WTC11 (cell line): ENCODE data around the gene CD9. TPM values are rescaled to one million over a fixed set of nuclear protein-coding genes. Genes with fewer than 3 reads are reported as not detected.

Source experiments
- ATAC-seq: fragments of 200-7000 bp; cut with Tn5 transposase; 2 replicates; pipeline ENCODE4 v1.10.0; 2021; ENCODE audit warnings: mild to moderate bottlenecking, moderate library complexity
- CTCF ChIA-PET: fragments of 300-600 bp; sonication (Branson Sonifier 250); formaldehyde crosslinking; loops from one replicate; lab custom pipeline; 2021; ENCODE audit warnings: antibody characterized with exemption; lab: Charles Lee
- POLR2A ChIA-PET: fragments of 350-600 bp; sonication (Branson Sonifier 250); formaldehyde crosslinking; loops from one replicate; lab custom pipeline; 2021; ENCODE audit warnings: antibody characterized with exemption; lab: Charles Lee
- DNase-seq: peaks from one replicate; pipeline ENCODE4 v3.0.0; 2021; ENCODE audit warnings: low spot score
- H3K27ac Mint-ChIP-seq: 2 replicates; pipeline ENCODE4 v1.8.0; 2021; ENCODE audit warnings: mixed read lengths
- H3K27me3 Mint-ChIP-seq: 2 replicates; pipeline ENCODE4 v1.8.0; 2021; ENCODE audit warnings: low read depth, mild to moderate bottlenecking, moderate library complexity, mixed read lengths
- H3K36me3 Mint-ChIP-seq: 2 replicates; pipeline ENCODE4 v1.8.0; 2021; ENCODE audit warnings: mixed read lengths
- H3K4me1 Mint-ChIP-seq: 2 replicates; pipeline ENCODE4 v1.8.0; 2022; ENCODE audit warnings: mixed read lengths
- H3K4me3 Mint-ChIP-seq: 2 replicates; pipeline ENCODE4 v1.8.0; 2021; ENCODE audit warnings: mild to moderate bottlenecking, moderate library complexity, mixed read lengths
- H3K9me3 Mint-ChIP-seq: 2 replicates; pipeline ENCODE4 v1.8.0; 2021; ENCODE audit warnings: mixed read lengths
- EMX1 ChIP-seq: fragments of 250-450 bp; sonication (Bioruptor Pico); IDR thresholded peaks from 2 replicates; pipeline ENCODE4 v1.8.0; 2021; ENCODE audit warnings: mild to moderate bottlenecking
- ERG ChIP-seq: fragments of 250-450 bp; sonication (Bioruptor Pico); IDR thresholded peaks from 2 replicates; pipeline ENCODE4 v1.8.0; 2021; ENCODE audit warnings: mild to moderate bottlenecking
- FOXK1 ChIP-seq: sonication (generic); formaldehyde crosslinking; IDR thresholded peaks from 2 replicates; pipeline ENCODE4 v1.8.0; 2022; ENCODE audit warnings: mild to moderate bottlenecking, moderate library complexity, missing genetic modification reagents
- FOXP1 ChIP-seq: sonication (generic); formaldehyde crosslinking; IDR thresholded peaks from 2 replicates; pipeline ENCODE4 v1.8.0; 2022; ENCODE audit warnings: missing genetic modification reagents, mild to moderate bottlenecking, moderate library complexity, borderline replicate concordance
- GRHL2 ChIP-seq: fragments of 250-450 bp; sonication (Bioruptor Pico); IDR thresholded peaks from 2 replicates; pipeline ENCODE4 v1.8.0; 2022; ENCODE audit warnings: mild to moderate bottlenecking, moderate library complexity; ENCODE audit not compliant: insufficient replicate concordance, severe bottlenecking
- GTF2I ChIP-seq: fragments of 250-450 bp; sonication (Bioruptor Pico); conservative IDR thresholded peaks from 2 replicates; pipeline ENCODE4 v1.4.0; 2021; ENCODE audit warnings: mild to moderate bottlenecking
- JUN ChIP-seq: sonication (generic); formaldehyde crosslinking; IDR thresholded peaks from 2 replicates; pipeline ENCODE4 v1.8.0; 2023; ENCODE audit warnings: mild to moderate bottlenecking, missing genetic modification reagents
- KAT7 ChIP-seq: sonication (generic); formaldehyde crosslinking; IDR thresholded peaks from 2 replicates; pipeline ENCODE4 v1.8.1; 2023; ENCODE audit warnings: missing genetic modification reagents, mild to moderate bottlenecking, borderline replicate concordance
- MXD4 ChIP-seq: fragments of 250-450 bp; sonication (Bioruptor Pico); IDR thresholded peaks from 2 replicates; pipeline ENCODE4 v1.8.0; 2021; ENCODE audit warnings: mild to moderate bottlenecking, moderate library complexity, borderline replicate concordance
- MYBL2 ChIP-seq: sonication (generic); formaldehyde crosslinking; IDR thresholded peaks from 2 replicates; pipeline ENCODE4 v1.8.1; 2023; ENCODE audit warnings: mild to moderate bottlenecking, moderate library complexity, missing genetic modification reagents
- NFYB ChIP-seq: sonication (generic); formaldehyde crosslinking; conservative IDR thresholded peaks from 2 replicates; pipeline ENCODE4 v1.8.0; 2022; ENCODE audit warnings: low read depth, missing genetic modification reagents
- RORB ChIP-seq: fragments of 250-450 bp; sonication (Bioruptor Pico); IDR thresholded peaks from 2 replicates; pipeline ENCODE4 v1.9.0; 2021; ENCODE audit warnings: mild to moderate bottlenecking
- SMAD3 ChIP-seq: sonication (generic); formaldehyde crosslinking; IDR thresholded peaks from 2 replicates; pipeline ENCODE4 v1.8.0; 2022; ENCODE audit warnings: missing genetic modification reagents, mild to moderate bottlenecking, borderline replicate concordance
- SP1 ChIP-seq: sonication (generic); formaldehyde crosslinking; conservative IDR thresholded peaks from 2 replicates; pipeline ENCODE4 v1.8.1; 2022; ENCODE audit warnings: missing genetic modification reagents
- TEAD1 ChIP-seq: sonication (generic); formaldehyde crosslinking; IDR thresholded peaks from 2 replicates; pipeline ENCODE4 v1.8.0; 2022; ENCODE audit warnings: mild to moderate bottlenecking, missing genetic modification reagents
- TEAD4 ChIP-seq: sonication (generic); formaldehyde crosslinking; IDR thresholded peaks from 2 replicates; pipeline ENCODE4 v1.8.0; 2022; ENCODE audit warnings: mild to moderate bottlenecking, missing genetic modification reagents
- ZNF232 ChIP-seq: sonication (generic); formaldehyde crosslinking; IDR thresholded peaks from 2 replicates; pipeline ENCODE4 v1.8.0; 2022; ENCODE audit warnings: mild to moderate bottlenecking, missing genetic modification reagents
- ZNF317 ChIP-seq: sonication (generic); formaldehyde crosslinking; IDR thresholded peaks from 2 replicates; pipeline ENCODE4 v1.8.1; 2023; ENCODE audit warnings: low read depth, mild to moderate bottlenecking, moderate library complexity, missing genetic modification reagents, borderline replicate concordance
- ZNF396 ChIP-seq: fragments of 250-450 bp; sonication (Bioruptor Pico); IDR thresholded peaks from 2 replicates; pipeline ENCODE4 v1.8.0; 2021; ENCODE audit warnings: mild to moderate bottlenecking, moderate library complexity, borderline replicate concordance
- ZNF423 ChIP-seq: fragments of 250-450 bp; sonication (Bioruptor Pico); IDR thresholded peaks from 2 replicates; pipeline ENCODE4 v2.1.2; 2022; ENCODE audit warnings: mild to moderate bottlenecking, moderate library complexity
- total RNA-seq: library from RNA; stranded (reverse); gene quantifications from 3 replicates; pipeline ENCODE4 v1.2.3, GENCODE V29; 2021
- TF ChIP-seq, protein P1 (sequence below): sonication (generic); formaldehyde crosslinking; IDR thresholded peaks from 2 replicates; pipeline ENCODE4 v1.8.1; 2022; ENCODE audit warnings: low read depth, missing genetic modification reagents, borderline replicate concordance
- TF ChIP-seq, protein P2 (sequence below): fragments of 250-450 bp; sonication (Bioruptor Pico); IDR thresholded peaks from 2 replicates; pipeline ENCODE4 v1.9.0; 2021; ENCODE audit warnings: mild to moderate bottlenecking
- TF ChIP-seq, protein P3 (sequence below): sonication (generic); formaldehyde crosslinking; IDR thresholded peaks from 2 replicates; pipeline ENCODE4 v1.8.0; 2022; ENCODE audit warnings: mild to moderate bottlenecking, missing genetic modification reagents
- TF ChIP-seq, protein P4 (sequence below): sonication (generic); formaldehyde crosslinking; IDR thresholded peaks from 2 replicates; pipeline ENCODE4 v1.8.1; 2022; ENCODE audit warnings: mild to moderate bottlenecking, moderate library complexity, missing genetic modification reagents

CD9 gene
- total RNA-seq, 1 experiment from 2014 or later: 260 TPM

- ChIA-PET POLR2A (no interaction called here), CTCF (interaction anchor here (1.1 to 13.5 kb wide), 9 partner anchors 9 to 284 kb away, joined by 3 to 431 read pairs (median 4); partner anchors contain the start of gene CD9)
- TF ChIP-seq, protein P1, sequence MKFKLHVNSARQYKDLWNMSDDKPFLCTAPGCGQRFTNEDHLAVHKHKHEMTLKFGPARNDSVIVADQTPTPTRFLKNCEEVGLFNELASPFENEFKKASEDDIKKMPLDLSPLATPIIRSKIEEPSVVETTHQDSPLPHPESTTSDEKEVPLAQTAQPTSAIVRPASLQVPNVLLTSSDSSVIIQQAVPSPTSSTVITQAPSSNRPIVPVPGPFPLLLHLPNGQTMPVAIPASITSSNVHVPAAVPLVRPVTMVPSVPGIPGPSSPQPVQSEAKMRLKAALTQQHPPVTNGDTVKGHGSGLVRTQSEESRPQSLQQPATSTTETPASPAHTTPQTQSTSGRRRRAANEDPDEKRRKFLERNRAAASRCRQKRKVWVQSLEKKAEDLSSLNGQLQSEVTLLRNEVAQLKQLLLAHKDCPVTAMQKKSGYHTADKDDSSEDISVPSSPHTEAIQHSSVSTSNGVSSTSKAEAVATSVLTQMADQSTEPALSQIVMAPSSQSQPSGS (CRISPR knock-in tag): no peak
- no peak for TF ChIP-seq FOXP1
- TF ChIP-seq RORB: no peak
- TF ChIP-seq, protein P2, sequence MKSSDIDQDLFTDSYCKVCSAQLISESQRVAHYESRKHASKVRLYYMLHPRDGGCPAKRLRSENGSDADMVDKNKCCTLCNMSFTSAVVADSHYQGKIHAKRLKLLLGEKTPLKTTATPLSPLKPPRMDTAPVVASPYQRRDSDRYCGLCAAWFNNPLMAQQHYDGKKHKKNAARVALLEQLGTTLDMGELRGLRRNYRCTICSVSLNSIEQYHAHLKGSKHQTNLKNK (CRISPR knock-in tag): no peak
- TF ChIP-seq MYBL2 (CRISPR knock-in tag): no peak
- no peak for TF ChIP-seq TEAD4 (CRISPR knock-in tag)
- no peak for TF ChIP-seq FOXK1 (CRISPR knock-in tag)
- no peak for TF ChIP-seq KAT7 (CRISPR knock-in tag)
- no peak for TF ChIP-seq JUN (CRISPR knock-in tag)
- TF ChIP-seq ZNF396 (CRISPR knock-in tag): no peak
- TF ChIP-seq, protein P3, sequence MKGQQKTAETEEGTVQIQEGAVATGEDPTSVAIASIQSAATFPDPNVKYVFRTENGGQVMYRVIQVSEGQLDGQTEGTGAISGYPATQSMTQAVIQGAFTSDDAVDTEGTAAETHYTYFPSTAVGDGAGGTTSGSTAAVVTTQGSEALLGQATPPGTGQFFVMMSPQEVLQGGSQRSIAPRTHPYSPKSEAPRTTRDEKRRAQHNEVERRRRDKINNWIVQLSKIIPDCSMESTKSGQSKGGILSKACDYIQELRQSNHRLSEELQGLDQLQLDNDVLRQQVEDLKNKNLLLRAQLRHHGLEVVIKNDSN (CRISPR knock-in tag): no peak
- TF ChIP-seq MXD4 (CRISPR knock-in tag): no peak
- TF ChIP-seq, protein P4, sequence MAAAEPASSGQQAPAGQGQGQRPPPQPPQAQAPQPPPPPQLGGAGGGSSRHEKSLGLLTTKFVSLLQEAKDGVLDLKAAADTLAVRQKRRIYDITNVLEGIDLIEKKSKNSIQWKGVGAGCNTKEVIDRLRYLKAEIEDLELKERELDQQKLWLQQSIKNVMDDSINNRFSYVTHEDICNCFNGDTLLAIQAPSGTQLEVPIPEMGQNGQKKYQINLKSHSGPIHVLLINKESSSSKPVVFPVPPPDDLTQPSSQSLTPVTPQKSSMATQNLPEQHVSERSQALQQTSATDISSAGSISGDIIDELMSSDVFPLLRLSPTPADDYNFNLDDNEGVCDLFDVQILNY (CRISPR knock-in tag): no peak
- TF ChIP-seq ERG (CRISPR knock-in tag): no peak
- TF ChIP-seq NFYB (CRISPR knock-in tag): no peak
- TF ChIP-seq SP1 (CRISPR knock-in tag): no peak
- TF ChIP-seq ZNF423 (CRISPR knock-in tag): no peak
- no peak for TF ChIP-seq ZNF317
- H3K4me3 Mint-ChIP-seq: no peak overlapping the region
- H3K36me3 Mint-ChIP-seq: no peaks in the 10 kb centered on the region
- H3K9me3 Mint-ChIP-seq: no peaks in the 10 kb centered on the region
- no peaks in the 10 kb centered on the region; the same call in 1 of the 2 replicates for H3K27me3 Mint-ChIP-seq
- DNase-seq (no peak), ATAC-seq (no peak)
- H3K27ac Mint-ChIP-seq: peak overlapping the region; percentile 93; the same call in 1 of the 2 replicates
- H3K4me1 Mint-ChIP-seq: peaks cover 65% of the 10 kb centered on the region
These were observed 73.0 kb downstream of the CD9 start for GRCh38 chr12:6273205-6273540.

DNA sequence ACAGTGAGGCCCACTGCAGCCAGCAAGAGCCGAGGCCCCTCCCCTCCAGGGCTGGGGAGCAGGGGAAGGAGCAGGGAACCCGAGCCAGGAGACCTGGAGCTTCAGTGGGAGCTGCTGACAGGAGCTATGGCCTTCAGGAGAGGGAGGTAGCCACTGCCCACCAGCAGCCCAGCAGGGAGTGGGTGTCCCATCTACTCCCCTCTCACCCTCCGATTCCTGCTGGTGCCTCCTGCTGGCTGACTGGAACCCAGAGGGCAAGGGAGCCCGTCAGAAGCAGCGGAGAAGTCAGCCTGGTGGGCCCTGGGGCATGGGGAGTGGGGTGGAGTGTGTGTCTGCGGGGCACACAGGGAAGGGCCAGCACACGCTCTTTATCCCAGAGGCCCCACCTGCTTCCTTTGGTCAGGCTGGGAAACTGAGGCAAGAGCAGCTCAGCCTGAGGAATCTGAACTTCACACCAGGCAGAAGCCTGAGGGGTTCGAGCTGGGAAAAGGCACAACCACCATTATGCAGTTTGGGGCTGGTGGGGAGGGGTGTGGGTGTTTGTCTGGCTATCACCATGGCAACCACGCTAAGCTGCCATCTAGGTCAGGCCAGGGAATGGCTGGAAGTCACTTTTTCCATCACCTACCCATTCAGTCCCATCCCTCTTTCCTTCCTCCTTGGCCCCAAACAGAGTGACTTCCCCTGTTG is 73.5 kb downstream of the CD9 start:
- Mint-ChIP-seq H3K4me1 (peaks cover 60% of the 10 kb centered on the region), H3K36me3 (no peaks in the 10 kb centered on the region), H3K27me3 (no peaks in the 10 kb centered on the region; the same call in 1 of the 2 replicates), H3K27ac (peak overlapping the region; percentile 93; the same call in 1 of the 2 replicates), H3K4me3 (no peak overlapping the region), H3K9me3 (no peaks in the 10 kb centered on the region)
- ChIA-PET POLR2A (no interaction called here), CTCF (interaction anchor here (1.1 to 13.5 kb wide), 7 partner anchors 10 to 236 kb away, joined by 3 to 431 read pairs (median 13); partner anchors contain the start of gene CD9)
- ATAC-seq (peak; percentile 13), DNase-seq (no peak)
- TF ChIP-seq SMAD3: no peak
- TF ChIP-seq ZNF232 (CRISPR knock-in tag): no peak
- TF ChIP-seq EMX1 (CRISPR knock-in tag): no peak
- no peak for TF ChIP-seq GTF2I (CRISPR knock-in tag)
- TF ChIP-seq TEAD1 (CRISPR knock-in tag): 0 out of 2 replicates have a peak, but pooled peaks have one; percentile 30
- no peak for TF ChIP-seq GRHL2
